K562 (cell line): ENCODE results near the gene SLC39A6. TPM values are rescaled to one million over a fixed set of nuclear protein-coding genes. Genes with fewer than 3 reads are reported as not detected.
A peak's percentile ranks its signal among the peaks of the same experiment; 100 is the strongest.

Experiments used
- ATAC-seq: fragments of 200-7000 bp; cut with Tn5 transposase; 3 replicates; pipeline ENCODE4 v1.9.1; 2020; ENCODE audit warnings: moderate library complexity
- BruUV-seq: library from RNA; stranded (reverse); fragments of 400-500 nt; replicated peaks from 2 replicates; lab custom pipeline; 2021; lab: Mats Ljungman, UMichigan
- CTCF ChIA-PET: fragments of 300-600 bp; formaldehyde crosslinking; extraction: SDS; loops from one replicate; lab custom pipeline; 2021; ENCODE audit warnings: low intra/inter-chr PET ratio; lab: Yijun Ruan, JAX
- POLR2A ChIA-PET: fragments of 300-600, 350-650 bp; sonication (Branson Sonifier 250); formaldehyde crosslinking; extraction: SDS; loops from one replicate; lab custom pipeline; 2021; ENCODE audit warnings: antibody characterized with exemption, inconsistent platforms; lab: Yijun Ruan, JAX
- DNase-seq, 4 experiments: peaks; one replicate each; pipeline versions ENCODE4 v3.0.0 to v3.0.0-alpha.2; 2011 to 2018; ENCODE audit warnings: low spot score in 3 of 4, mixed read lengths in 3 of 4; ENCODE audit errors: extremely low read depth in 1 of 4
- FAIRE-seq: peaks from 2 replicates; lab custom pipeline; 2011; peaks lifted over from hg19 to GRCh38; lab: Jason Lieb, UNC
- H2AFZ ChIP-seq: 2 replicates; pipeline ENCODE4 v1.6.0; 2011; ENCODE audit warnings: low read depth, low read length, control low read depth, inconsistent platforms
- H3K27ac ChIP-seq: fragments of 200-600 bp; 3 replicates; pipeline ENCODE4 v1.8.0; 2011; ENCODE audit warnings: low read depth, mild to moderate bottlenecking, control low read depth, inconsistent platforms, low read length, moderate library complexity, mixed read lengths; ENCODE audit errors: extremely low read depth
- H3K27me3 ChIP-seq, 2 experiments: fragments of 300-600 bp in 1 of 2; 2 replicates in 1 of 2; 3 replicates in 1 of 2; pipeline versions ENCODE4 v1.6.0 to v1.8.0; 2011; ENCODE audit warnings: inconsistent platforms in 2 of 2, low read length in 2 of 2, mild to moderate bottlenecking in 1 of 2, mixed read lengths in 1 of 2, moderate library complexity in 1 of 2; ENCODE audit not compliant: control insufficient read depth in 2 of 2, insufficient read depth in 2 of 2
- H3K36me3 ChIP-seq: fragments of 300-600 bp; 3 replicates; pipeline ENCODE4 v1.8.0; 2011; ENCODE audit warnings: mild to moderate bottlenecking, low read length, inconsistent platforms; ENCODE audit not compliant: control insufficient read depth, insufficient read depth
- H3K4me1 ChIP-seq, 2 experiments: fragments of 200-600 bp in 1 of 2; replicated peaks in 1 of 2; 2 replicates in 1 of 2; 3 replicates in 1 of 2; pipeline versions ENCODE4 v1.5.1 to v1.8.0; 2011; ENCODE audit warnings: inconsistent platforms in 2 of 2, low read length in 2 of 2, mild to moderate bottlenecking in 1 of 2, mixed read lengths in 1 of 2, moderate library complexity in 1 of 2; ENCODE audit not compliant: control insufficient read depth in 2 of 2, insufficient read depth in 2 of 2
- H3K4me2 ChIP-seq: 2 replicates; pipeline ENCODE4 v1.6.1; 2011; ENCODE audit warnings: low read length, control low read depth, inconsistent platforms, mixed read lengths; ENCODE audit not compliant: insufficient read depth
- H3K4me3 ChIP-seq: fragments of 200-600 bp; sonication (generic), shearing (Covaris generic); 2 replicates; pipeline ENCODE4 v1.5.1; 2016; ENCODE audit warnings: control low read depth, inconsistent platforms
- H3K79me2 ChIP-seq: fragments of 200-600 bp; 3 replicates; pipeline ENCODE4 v1.8.0; 2011; ENCODE audit warnings: low read length, inconsistent platforms; ENCODE audit not compliant: control insufficient read depth, insufficient read depth
- H3K9ac ChIP-seq, 2 experiments: 2 replicates each; pipeline versions ENCODE4 v1.6.0 to v1.6.1; 2011; ENCODE audit warnings: low read depth in 2 of 2, low read length in 2 of 2, control low read depth in 1 of 2, inconsistent platforms in 1 of 2, mild to moderate bottlenecking in 1 of 2, mixed read lengths in 1 of 2; ENCODE audit not compliant: insufficient read depth in 1 of 2
- H3K9me1 ChIP-seq: one replicate; pipeline ENCODE4 v1.6.0; 2011; ENCODE audit warnings: inconsistent platforms, mild to moderate bottlenecking, low read length, moderate library complexity; ENCODE audit not compliant: control insufficient read depth, insufficient read depth
- H3K9me3 ChIP-seq: replicated peaks from 2 replicates; pipeline ENCODE4 v1.5.1; 2011; ENCODE audit warnings: low read depth, low read length, inconsistent platforms; ENCODE audit not compliant: control insufficient read depth, insufficient read depth
- H4K20me1 ChIP-seq: replicated peaks from 2 replicates; pipeline ENCODE4 v1.6.1; 2011; ENCODE audit warnings: low read length, inconsistent platforms, mixed read lengths; ENCODE audit not compliant: control insufficient read depth, insufficient read depth
- FOSL1 ChIP-seq: fragments of 200-800 bp; sonication (Bioruptor generic); conservative IDR thresholded peaks from 2 replicates; pipeline ENCODE4 v1.6.1; 2016; ENCODE audit warnings: missing genetic modification characterization, missing compliant biosample characterization
- HNRNPL ChIP-seq: fragments of 200-400 bp; formaldehyde crosslinking; IDR thresholded peaks from 2 replicates; pipeline ENCODE4 v1.6.1; 2017; ENCODE audit warnings: low read depth, mild to moderate bottlenecking, low read length
- NR3C1 ChIP-seq: sonication (generic); formaldehyde crosslinking; IDR thresholded peaks from 2 replicates; pipeline ENCODE4 v1.8.1; 2022; ENCODE audit warnings: missing genetic modification reagents
- RBM25 ChIP-seq: fragments of 200-400 bp; formaldehyde crosslinking; IDR thresholded peaks from 2 replicates; pipeline ENCODE4 v1.6.1; 2018; ENCODE audit warnings: low read length, low read depth, moderate library complexity; ENCODE audit not compliant: severe bottlenecking
- REST ChIP-seq, 2 experiments: fragments of 450-650 bp; formaldehyde crosslinking in 1 of 2; IDR thresholded peaks; 2 replicates each; pipeline versions ENCODE4 v1.4.0 to v1.6.1; 2014 to 2020; ENCODE audit warnings: mild to moderate bottlenecking in 2 of 2, borderline replicate concordance in 1 of 2, low read depth in 1 of 2
- ZBTB49 ChIP-seq: sonication (generic); formaldehyde crosslinking; IDR thresholded peaks from 2 replicates; pipeline ENCODE4 v1.8.0; 2022; ENCODE audit warnings: missing genetic modification reagents, mild to moderate bottlenecking, borderline replicate concordance
- ZNF165 ChIP-seq: fragments of 250-450 bp; sonication (Bioruptor Pico); IDR thresholded peaks from 2 replicates; pipeline ENCODE4 v1.4.0; 2020; ENCODE audit warnings: borderline replicate concordance
- ZNF282 ChIP-seq: sonication (generic); formaldehyde crosslinking; IDR thresholded peaks from 2 replicates; pipeline ENCODE4 v1.8.1; 2023; ENCODE audit warnings: missing genetic modification reagents
- WGBS: fragments of 100-300 bp; shearing (Covaris generic); methylation state at CpG from one replicate; pipeline ENCODE4 v1.1.6; 2016; ENCODE audit warnings: low coverage, mixed read lengths; ENCODE audit not compliant: insufficient coverage; ENCODE audit errors: missing lambda C conversion rate; 5-methylcytosine and 5-hydroxymethylcytosine counted together
- in situ Hi-C: fragments of 300-500 bp; cut with MboI; formaldehyde crosslinking; loops from 4 replicates; pipeline ENCODE4 v1.15.0; 2018; ENCODE audit warnings: inconsistent platforms, mixed read lengths
- intact Hi-C: fragments of 100-400 bp; cut with micrococcal nuclease; formaldehyde crosslinking; loops from 2 replicates; pipeline ENCODE4 v1.14.2; 2022
- polyA plus RNA-seq, 8 experiments: library from polyadenylated mRNA; depleted of rRNA in 4 of 8; stranded (reverse) in 5 of 8; unstranded in 3 of 8; fragments of >200 nt; fragmentation: Nextera tagmentation in 2 of 8; fragmentation: Illumina TruSeq in 1 of 8; extraction: Ambion mirVana in 2 of 8; extraction: Trizol in 1 of 8; gene quantifications; 2 replicates each; pipeline versions ENCODE4 v1.2.1 to v1.2.3, GENCODE V29; 2011 to 2014; ENCODE audit warnings: inconsistent platforms in 1 of 8, missing spikeins in 1 of 8
- total RNA-seq, 7 experiments: library from RNA; depleted of rRNA in 6 of 7; stranded (reverse); fragments of >200 nt in 6 of 7; fragmentation: Illumina TruSeq in 2 of 7; extraction: Trizol in 2 of 7; gene quantifications; 2 replicates each; pipeline versions ENCODE4 v1.2.1 to v1.2.3, GENCODE V29; 2011 to 2021; ENCODE audit warnings: low replicate concordance in 1 of 7

The SLC39A6 gene
- total and polyA plus RNA-seq, 9 of the 15 experiments (the other 6 are each of a cell fraction or from before 2014, with no cell fraction given): 5.6 to 23.8 (median 17.4) TPM

- POLR2A ChIA-PET: interaction anchor here (0.6 kb wide), 1 partner anchor 10 kb away, joined by 5 read pairs; no protein-coding TSS in a partner anchor
- TF ChIP-seq ZNF165 (CRISPR knock-in tag) (no peak), ZBTB49 (CRISPR knock-in tag) (no peak), FOSL1 (tag) (0 out of 2 replicates have a peak, but pooled peaks have one; percentile 30), NR3C1 (CRISPR knock-in tag) (no peak), RBM25 (peak; percentile 14), ZNF282 (CRISPR knock-in tag) (no peak), REST (IDR thresholded peaks at IDR 0.05; ENCODE audit: borderline replicate concordance) (peak; percentile 86), REST (CRISPR knock-in tag; IDR thresholded peaks at IDR 0.05; ENCODE audit: low read depth) (no peak), HNRNPL (no peak)
Measured at GRCh38 chr18:36095936-36096519, 33.1 kb downstream of the SLC39A6 start.

More at GRCh38 chr18:36095936-36096519, 33.1 kb downstream of the SLC39A6 start:
- Histone ChIP-seq H3K4me2 (no peak overlapping the region), H3K4me1 (no peaks in the 10 kb centered on the region; a peak in 1 of 5 replicates), H3K9ac (no peak overlapping the region), H4K20me1 (no peaks in the 10 kb centered on the region), H3K9me3 (no peaks in the 10 kb centered on the region), H3K27me3 (peaks cover 5 to 8% of the 10 kb centered on the region in 2 experiments; a peak in 3 of 5 replicates), H3K9me1 (no peaks in the 10 kb centered on the region), H3K4me3 (no peak overlapping the region), H3K36me3 (no peaks in the 10 kb centered on the region), H2AFZ (no peak overlapping the region), H3K27ac (no peak overlapping the region), H3K79me2 (no peaks in the 10 kb centered on the region)
- intact Hi-C loops (loop anchor here (1.0 to 5.0 kb wide), 6 partner anchors 79 to 661 kb away; no protein-coding TSS in a partner anchor), in situ Hi-C loops (loop anchor here (10.0 kb wide), 1 partner anchor 659 kb away; no protein-coding TSS in a partner anchor)
- ATAC-seq: peak; percentile 67
- peak; percentile 52 for FAIRE-seq
- 0% methylated on average over 1 of the region's 1 CpG for WGBS
- CTCF ChIA-PET: interaction anchor here (0.9 to 4.6 kb wide), 4 partner anchors 189 to 713 kb away, joined by 5 to 74 read pairs (median 8); no protein-coding TSS in a partner anchor
- no TSS peak for BruUV-seq
- DNase-seq: peak; percentile 41 to 74 (median 52)
